Left lung (tissue), 10 donors: Measurements from ENCODE around the gene SCAMP4. TPM values are rescaled to one million over a fixed set of nuclear protein-coding genes. Genes with fewer than 3 reads are reported as not detected.

ENCODE experiments used
- ATAC-seq: fragments of 200-7000 bp; cut with Tn5 transposase; one replicate; pipeline ENCODE4 v1.9.1; 2020; ENCODE audit warnings: moderate library complexity
- DNase-seq, 4 donors: peaks; one replicate each; pipeline ENCODE4 v3.0.0-alpha.2; 2013 to 2020
- H3K27ac ChIP-seq, 2 donors: fragments of 200-600 bp; sonication (generic) in 1 of 2; one replicate each; pipeline versions ENCODE4 v1.5.0 to v1.8.0; 2020 to 2021
- H3K27me3 ChIP-seq, 2 donors: fragments of 200-600 bp; sonication (generic) in 1 of 2; one replicate each; pipeline versions ENCODE4 v1.5.0 to v1.8.0; 2020 to 2021
- H3K36me3 ChIP-seq, 2 donors: fragments of 200-600 bp; sonication (generic) in 1 of 2; one replicate each; pipeline versions ENCODE4 v1.5.0 to v1.8.0; 2020 to 2021
- H3K4me1 ChIP-seq, 2 donors: fragments of 200-600 bp; one replicate each; pipeline ENCODE4 v1.8.0; 2021
- H3K4me3 ChIP-seq, 2 donors: fragments of 200-600 bp; sonication (generic) in 1 of 2; one replicate each; pipeline versions ENCODE4 v1.5.0 to v1.8.0; 2020 to 2021; ENCODE audit warnings: mild to moderate bottlenecking in 1 of 2
- H3K9me3 ChIP-seq, 2 donors: fragments of 200-600 bp; sonication (generic) in 1 of 2; one replicate each; pipeline versions ENCODE4 v1.5.0 to v1.8.0; 2020 to 2021
- CTCF ChIP-seq, 2 donors: fragments of 200-600 bp; sonication (generic) in 1 of 2; IDR thresholded peaks; one replicate each; pipeline versions ENCODE4 v1.5.0 to v1.8.0; 2021; ENCODE audit warnings: antibody characterized with exemption in 2 of 2
- intact Hi-C, 2 donors: fragments of 100-400 bp; cut with DNase I; formaldehyde crosslinking; loops; one replicate each; pipeline versions ENCODE4 v1.11.2 to v1.14.2; 2022
- polyA plus RNA-seq, 6 donors: library from polyadenylated mRNA; unstranded; fragments of 120-200 nt; gene quantifications; one replicate each; pipeline ENCODE4 v1.2.1, GENCODE V29; 2013; ENCODE audit not compliant: insufficient read length in 6 of 6
- total RNA-seq, 2 donors: library from RNA; stranded (reverse); fragmentation: NEBNext Ultra II Directional; extraction: Animal tissue kit (Norgen Biotek cat#: 25700); gene quantifications; one replicate each; pipeline ENCODE4 v1.2.1, GENCODE V29; 2021
- donor health status: DM: no; HTN: yes; CAD: no.
- donor health status: DM: no; HTN: no; CAD: no.

The SCAMP4 gene
- total and polyA plus RNA-seq, 8 donors = 54.5 to 86.6 (median 70.1) TPM

- Histone ChIP-seq H3K36me3 (peaks cover 0 to 23% of the 10 kb centered on the region in 2 donors), H3K27me3 (no peaks in the 10 kb centered on the region), H3K27ac (peak overlapping the region; percentile 70 to 92), H3K4me3 (peak overlapping the region in 1 of 2 donors; percentile 86), H3K9me3 (no peaks in the 10 kb centered on the region), H3K4me1 (peaks cover 14 to 51% of the 10 kb centered on the region in 2 donors)
- ATAC-seq (no peak), DNase-seq (no peak)
- intact Hi-C loops = no loop called here
- no peak for TF ChIP-seq CTCF (IDR thresholded peaks at IDR 0.05)
These were observed 23.0 kb upstream of the SCAMP4 start for GRCh38 chr19:1882089-1882785.

- ATAC-seq (no peak), DNase-seq (no peak)
- intact Hi-C loops = no loop called here
- H3K36me3 ChIP-seq = peaks cover 0 to 23% of the 10 kb centered on the region in 2 donors
- no peaks in the 10 kb centered on the region for H3K9me3 ChIP-seq
- peaks cover 14 to 51% of the 10 kb centered on the region in 2 donors for H3K4me1 ChIP-seq
- H3K27ac ChIP-seq = peak overlapping the region; percentile 70 to 92
- no peaks in the 10 kb centered on the region for H3K27me3 ChIP-seq
- TF ChIP-seq CTCF (IDR thresholded peaks at IDR 0.05) = no peak
- H3K4me3 ChIP-seq = peak overlapping the region in 1 of 2 donors; percentile 86
These were observed 22.2 kb upstream of the SCAMP4 start for GRCh38 chr19:1882786-1883692.

GRCh38 chr19:1883784-1884183 lies 21.4 kb upstream of the SCAMP4 start:
- no peaks in the 10 kb centered on the region for H3K27me3 ChIP-seq
- H3K36me3 ChIP-seq = peaks cover 0 to 18% of the 10 kb centered on the region in 2 donors
- H3K4me3 ChIP-seq = peak overlapping the region; percentile 73 to 86
- H3K9me3 ChIP-seq = no peaks in the 10 kb centered on the region
- ATAC-seq (no peak), DNase-seq (no peak)
- H3K4me1 ChIP-seq = peaks cover 14 to 51% of the 10 kb centered on the region in 2 donors
- intact Hi-C loops = no loop called here
- peak overlapping the region; percentile 70 to 92 for H3K27ac ChIP-seq
- no peak for TF ChIP-seq CTCF (IDR thresholded peaks at IDR 0.05)

GRCh38 chr19:1884291-1884718 lies 20.9 kb upstream of the SCAMP4 start:
- intact Hi-C loops = no loop called here
- TF ChIP-seq CTCF (IDR thresholded peaks at IDR 0.05) = no peak
- Histone ChIP-seq H3K27me3 (no peaks in the 10 kb centered on the region), H3K36me3 (peaks cover 0 to 16% of the 10 kb centered on the region in 2 donors), H3K4me1 (peaks cover 14 to 51% of the 10 kb centered on the region in 2 donors), H3K27ac (peak overlapping the region; percentile 82 to 92), H3K4me3 (peak overlapping the region; percentile 73 to 86), H3K9me3 (no peaks in the 10 kb centered on the region)
- DNase-seq = no peak
- ATAC-seq = peak; percentile 16
